GM23338 (cell line): ENCODE measurements around the gene HELZ.

ENCODE experiments used
- CREB1 ChIP-seq: fragments of 250-450 bp; sonication (Bioruptor Pico); IDR thresholded peaks from 2 replicates; pipeline ENCODE4 v1.5.0; 2020; ENCODE audit warnings: low read depth, mild to moderate bottlenecking, moderate library complexity
- EZH2 ChIP-seq: fragments of 200-600 bp; sonication (generic); IDR thresholded peaks from one replicate; pipeline ENCODE4 v1.8.0; 2017; ENCODE audit warnings: antibody characterized with exemption, mild to moderate bottlenecking, low read depth; ENCODE audit not compliant: unreplicated experiment
- EZH2phosphoT487 ChIP-seq: fragments of 200-600 bp; sonication (generic); IDR thresholded peaks from one replicate; pipeline ENCODE4 v1.8.1; 2018; ENCODE audit warnings: antibody characterized with exemption; ENCODE audit not compliant: unreplicated experiment
- JUNB ChIP-seq: IDR thresholded peaks from one replicate; pipeline ENCODE4 v1.6.1; 2016; ENCODE audit warnings: antibody characterized with exemption; ENCODE audit not compliant: unreplicated experiment
- POLR2AphosphoS5 ChIP-seq: IDR thresholded peaks from 2 replicates; pipeline ENCODE4 v1.6.1; 2016; ENCODE audit warnings: antibody characterized with exemption, low read depth
- STAT1 ChIP-seq: IDR thresholded peaks from one replicate; pipeline ENCODE4 v1.6.1; 2016; ENCODE audit warnings: antibody characterized with exemption; ENCODE audit not compliant: unreplicated experiment
- ZNF331 ChIP-seq: fragments of 250-450 bp; sonication (Bioruptor Pico); IDR thresholded peaks from 2 replicates; pipeline ENCODE4 v1.5.0; 2020; ENCODE audit warnings: low read depth, mild to moderate bottlenecking, moderate library complexity
- TF ChIP-seq, protein P1 (sequence below): IDR thresholded peaks from one replicate; pipeline ENCODE4 v1.6.1; 2018; ENCODE audit warnings: antibody characterized with exemption; ENCODE audit not compliant: unreplicated experiment
- TF ChIP-seq, protein P2 (sequence below), 2 experiments: fragments of 200-600 bp in 1 of 2; sonication (generic) in 1 of 2; conservative IDR thresholded peaks; 2 replicates each; pipeline versions ENCODE4 v1.5.1 to v1.6.1; 2016 to 2017; ENCODE audit warnings: antibody characterized with exemption in 2 of 2, low read depth in 2 of 2, mild to moderate bottlenecking in 2 of 2, moderate library complexity in 1 of 2
- TF ChIP-seq, protein P3 (sequence below): IDR thresholded peaks from 2 replicates; pipeline ENCODE4 v1.6.1; 2016; ENCODE audit warnings: antibody characterized with exemption

DNA sequence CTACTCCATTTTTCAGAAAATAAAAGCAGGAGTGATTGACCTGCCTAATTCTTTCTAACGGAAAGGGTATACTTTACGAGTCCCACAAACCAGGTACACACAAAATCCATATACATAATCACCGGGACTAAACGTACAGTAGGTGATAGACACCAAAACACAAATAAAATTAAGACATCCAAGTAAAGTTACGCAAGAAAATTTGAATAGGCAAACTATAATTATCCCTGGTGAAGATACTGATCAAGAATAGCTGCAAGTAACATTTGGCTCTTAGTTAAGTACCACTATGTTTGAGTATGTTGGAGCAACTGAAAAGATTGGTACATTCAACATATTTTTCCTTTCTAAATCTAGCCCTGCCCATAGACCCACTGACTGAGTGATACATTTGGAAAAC is 1.7 kb downstream of the HELZ start:
- TF ChIP-seq, protein P1, sequence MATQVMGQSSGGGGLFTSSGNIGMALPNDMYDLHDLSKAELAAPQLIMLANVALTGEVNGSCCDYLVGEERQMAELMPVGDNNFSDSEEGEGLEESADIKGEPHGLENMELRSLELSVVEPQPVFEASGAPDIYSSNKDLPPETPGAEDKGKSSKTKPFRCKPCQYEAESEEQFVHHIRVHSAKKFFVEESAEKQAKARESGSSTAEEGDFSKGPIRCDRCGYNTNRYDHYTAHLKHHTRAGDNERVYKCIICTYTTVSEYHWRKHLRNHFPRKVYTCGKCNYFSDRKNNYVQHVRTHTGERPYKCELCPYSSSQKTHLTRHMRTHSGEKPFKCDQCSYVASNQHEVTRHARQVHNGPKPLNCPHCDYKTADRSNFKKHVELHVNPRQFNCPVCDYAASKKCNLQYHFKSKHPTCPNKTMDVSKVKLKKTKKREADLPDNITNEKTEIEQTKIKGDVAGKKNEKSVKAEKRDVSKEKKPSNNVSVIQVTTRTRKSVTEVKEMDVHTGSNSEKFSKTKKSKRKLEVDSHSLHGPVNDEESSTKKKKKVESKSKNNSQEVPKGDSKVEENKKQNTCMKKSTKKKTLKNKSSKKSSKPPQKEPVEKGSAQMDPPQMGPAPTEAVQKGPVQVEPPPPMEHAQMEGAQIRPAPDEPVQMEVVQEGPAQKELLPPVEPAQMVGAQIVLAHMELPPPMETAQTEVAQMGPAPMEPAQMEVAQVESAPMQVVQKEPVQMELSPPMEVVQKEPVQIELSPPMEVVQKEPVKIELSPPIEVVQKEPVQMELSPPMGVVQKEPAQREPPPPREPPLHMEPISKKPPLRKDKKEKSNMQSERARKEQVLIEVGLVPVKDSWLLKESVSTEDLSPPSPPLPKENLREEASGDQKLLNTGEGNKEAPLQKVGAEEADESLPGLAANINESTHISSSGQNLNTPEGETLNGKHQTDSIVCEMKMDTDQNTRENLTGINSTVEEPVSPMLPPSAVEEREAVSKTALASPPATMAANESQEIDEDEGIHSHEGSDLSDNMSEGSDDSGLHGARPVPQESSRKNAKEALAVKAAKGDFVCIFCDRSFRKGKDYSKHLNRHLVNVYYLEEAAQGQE, result no peak
- TF ChIP-seq POLR2AphosphoS5 (no peak), EZH2 (no peak), CREB1 (CRISPR knock-in tag) (no peak), EZH2phosphoT487 (no peak), JUNB (no peak), ZNF331 (no peak), STAT1 (no peak)
- TF ChIP-seq, protein P2, sequence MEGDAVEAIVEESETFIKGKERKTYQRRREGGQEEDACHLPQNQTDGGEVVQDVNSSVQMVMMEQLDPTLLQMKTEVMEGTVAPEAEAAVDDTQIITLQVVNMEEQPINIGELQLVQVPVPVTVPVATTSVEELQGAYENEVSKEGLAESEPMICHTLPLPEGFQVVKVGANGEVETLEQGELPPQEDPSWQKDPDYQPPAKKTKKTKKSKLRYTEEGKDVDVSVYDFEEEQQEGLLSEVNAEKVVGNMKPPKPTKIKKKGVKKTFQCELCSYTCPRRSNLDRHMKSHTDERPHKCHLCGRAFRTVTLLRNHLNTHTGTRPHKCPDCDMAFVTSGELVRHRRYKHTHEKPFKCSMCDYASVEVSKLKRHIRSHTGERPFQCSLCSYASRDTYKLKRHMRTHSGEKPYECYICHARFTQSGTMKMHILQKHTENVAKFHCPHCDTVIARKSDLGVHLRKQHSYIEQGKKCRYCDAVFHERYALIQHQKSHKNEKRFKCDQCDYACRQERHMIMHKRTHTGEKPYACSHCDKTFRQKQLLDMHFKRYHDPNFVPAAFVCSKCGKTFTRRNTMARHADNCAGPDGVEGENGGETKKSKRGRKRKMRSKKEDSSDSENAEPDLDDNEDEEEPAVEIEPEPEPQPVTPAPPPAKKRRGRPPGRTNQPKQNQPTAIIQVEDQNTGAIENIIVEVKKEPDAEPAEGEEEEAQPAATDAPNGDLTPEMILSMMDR (conservative IDR thresholded peaks at IDR 0.05; ENCODE audit: low read depth in 2 of 2), result no peak
- TF ChIP-seq, protein P3, sequence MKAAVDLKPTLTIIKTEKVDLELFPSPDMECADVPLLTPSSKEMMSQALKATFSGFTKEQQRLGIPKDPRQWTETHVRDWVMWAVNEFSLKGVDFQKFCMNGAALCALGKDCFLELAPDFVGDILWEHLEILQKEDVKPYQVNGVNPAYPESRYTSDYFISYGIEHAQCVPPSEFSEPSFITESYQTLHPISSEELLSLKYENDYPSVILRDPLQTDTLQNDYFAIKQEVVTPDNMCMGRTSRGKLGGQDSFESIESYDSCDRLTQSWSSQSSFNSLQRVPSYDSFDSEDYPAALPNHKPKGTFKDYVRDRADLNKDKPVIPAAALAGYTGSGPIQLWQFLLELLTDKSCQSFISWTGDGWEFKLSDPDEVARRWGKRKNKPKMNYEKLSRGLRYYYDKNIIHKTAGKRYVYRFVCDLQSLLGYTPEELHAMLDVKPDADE, result no peak
